ENCODE data around the gene ALCAM. TPM values are rescaled to one million over a fixed set of nuclear protein-coding genes. Genes with fewer than 3 reads are reported as not detected.

ALCAM gene
- total and polyA plus RNA-seq, 2 of the 8 experiments (the other 6 are each of a cell fraction or from before 2014, with no cell fraction given) = 10.8 to 33.0 TPM

DNA sequence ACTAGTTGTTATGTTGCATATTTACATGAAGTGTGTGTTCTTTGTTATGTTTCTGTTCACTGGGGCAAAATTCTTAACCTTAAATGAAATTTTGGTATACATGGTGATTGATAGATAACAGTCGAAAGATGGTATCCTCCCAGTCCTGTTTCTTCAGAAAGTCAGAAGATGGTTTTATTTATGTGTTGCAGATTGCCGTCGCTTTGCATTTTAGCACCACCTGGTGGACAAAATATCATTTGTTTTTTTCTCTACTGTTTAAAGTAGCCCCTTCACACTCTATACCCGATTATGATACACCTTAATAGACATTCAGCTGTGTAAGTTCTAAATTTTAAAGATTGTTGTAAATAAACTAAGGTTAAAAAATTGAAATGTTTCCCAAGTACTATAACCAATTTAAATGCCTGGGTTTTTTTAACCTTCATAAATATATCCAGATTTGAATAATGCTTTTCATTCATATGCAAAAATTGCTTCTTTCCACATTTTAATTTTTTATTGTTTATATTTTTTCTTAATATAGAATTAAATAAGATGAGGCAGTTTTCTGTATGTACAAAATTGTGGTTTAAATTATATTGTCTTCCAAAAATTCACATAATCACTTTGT, 152.2 kb downstream of the ALCAM start:
- Histone ChIP-seq H3K9me3 (ENCODE audit: insufficient read depth in 2 of 2, low read depth in 1 of 2, low read length in 1 of 2) (no peaks in the 10 kb centered on the region), H2AK5ac (ENCODE audit: low read depth, low read length) (no peak overlapping the region), H3K4me2 (ENCODE audit: insufficient read depth in 1 of 2, low read depth in 2 of 2, low read length in 2 of 2) (no peak overlapping the region), H2AFZ (ENCODE audit: low read length) (no peak overlapping the region), H3K18ac (ENCODE audit: extremely low read depth, low read length) (no peak overlapping the region), H2BK5ac (ENCODE audit: low read depth, low read length) (no peak overlapping the region), H3K4me1 (replicated peaks in 1 of 4; ENCODE audit: control insufficient read depth in 3 of 4, insufficient read depth in 4 of 4, low read length in 3 of 4) (peaks cover 0 to 5% (median 0%) of the 10 kb centered on the region in 4 experiments; a peak in 1 of 7 replicates), H3K79me1 (ENCODE audit: low read depth, low read length) (no peaks in the 10 kb centered on the region; the same call in 1 of the 2 replicates), H3K23ac (ENCODE audit: insufficient read length) (no peak overlapping the region), H3K56ac (replicated peaks; ENCODE audit: insufficient read length, low read depth, low read length) (no peak overlapping the region), H4K20me1 (replicated peaks in 1 of 2; ENCODE audit: control insufficient read depth in 1 of 2, insufficient read depth in 2 of 2, low read length in 2 of 2) (no peaks in the 10 kb centered on the region), H3K79me2 (ENCODE audit: control insufficient read depth in 1 of 2, insufficient read depth in 2 of 2, low read length in 2 of 2) (0 out of 4 replicates have a peak, but pooled peaks cover 0 to 3% of the 10 kb centered on the region in 2 experiments), H3K4ac (replicated peaks; ENCODE audit: insufficient read length, low read depth, low read length) (no peak overlapping the region), H3K23me2 (ENCODE audit: low read depth, low read length) (no peaks in the 10 kb centered on the region), H2BK15ac (ENCODE audit: low read length) (no peak overlapping the region), H4K8ac (ENCODE audit: extremely low read depth, insufficient read depth, low read length) (no peak overlapping the region), H2BK20ac (ENCODE audit: low read length) (no peak overlapping the region), H3K9ac (replicated peaks in 1 of 4; ENCODE audit: extremely low read depth in 1 of 4, low read depth in 3 of 4, low read length in 3 of 4) (no peak overlapping the region), H2BK120ac (replicated peaks; ENCODE audit: low read depth, low read length) (no peak overlapping the region), H2BK12ac (ENCODE audit: low read depth, low read length) (no peak overlapping the region), H3K36me3 (ENCODE audit: control insufficient read depth in 2 of 4, insufficient read depth in 4 of 4, low read length in 3 of 4) (no peaks in the 10 kb centered on the region), H4K5ac (ENCODE audit: insufficient read length, low read depth, low read length) (no peak overlapping the region), H3K27me3 (replicated peaks in 1 of 4; ENCODE audit: control insufficient read depth in 3 of 4, extremely low read depth in 1 of 4, insufficient read depth in 3 of 4, low read length in 3 of 4) (no peaks in the 10 kb centered on the region), H3K4me3 (ENCODE audit: extremely low read depth in 1 of 4, insufficient read depth in 2 of 4, low read depth in 3 of 4, low read length in 4 of 4) (no peak overlapping the region), H3K14ac (ENCODE audit: insufficient read length) (no peak overlapping the region), H4K91ac (replicated peaks; ENCODE audit: insufficient read length, low read length) (no peak overlapping the region), H3K27ac (ENCODE audit: low read depth, low read length) (no peak overlapping the region)
- ChIA-PET POLR2A (ENCODE audit: partially characterized antibody) (no interaction called here), CTCF (ENCODE audit: partially characterized antibody) (interaction anchor here (1.0 to 4.6 kb wide), 6 partner anchors 8 to 150 kb away, joined by 3 to 42 read pairs (median 4); no protein-coding TSS in a partner anchor)
- WGBS, 2 experiments (ENCODE audit: extremely low coverage in 1 of 2, insufficient coverage in 1 of 2, insufficient read length in 1 of 2, insufficient replicate concordance in 2 of 2, low coverage in 1 of 2, low lambda C conversion rate in 2 of 2, missing lambda C conversion rate in 1 of 2) = 31% methylated on average over 4 of the region's 4 CpGs; no CpG with 5 or more reads in 1 of the 2 experiments
- FAIRE-seq (peak; percentile 55), DNase-seq (ENCODE audit: low read depth in 1 of 2, low spot score in 2 of 2) (no peak)
- TF ChIP-seq, protein P1, sequence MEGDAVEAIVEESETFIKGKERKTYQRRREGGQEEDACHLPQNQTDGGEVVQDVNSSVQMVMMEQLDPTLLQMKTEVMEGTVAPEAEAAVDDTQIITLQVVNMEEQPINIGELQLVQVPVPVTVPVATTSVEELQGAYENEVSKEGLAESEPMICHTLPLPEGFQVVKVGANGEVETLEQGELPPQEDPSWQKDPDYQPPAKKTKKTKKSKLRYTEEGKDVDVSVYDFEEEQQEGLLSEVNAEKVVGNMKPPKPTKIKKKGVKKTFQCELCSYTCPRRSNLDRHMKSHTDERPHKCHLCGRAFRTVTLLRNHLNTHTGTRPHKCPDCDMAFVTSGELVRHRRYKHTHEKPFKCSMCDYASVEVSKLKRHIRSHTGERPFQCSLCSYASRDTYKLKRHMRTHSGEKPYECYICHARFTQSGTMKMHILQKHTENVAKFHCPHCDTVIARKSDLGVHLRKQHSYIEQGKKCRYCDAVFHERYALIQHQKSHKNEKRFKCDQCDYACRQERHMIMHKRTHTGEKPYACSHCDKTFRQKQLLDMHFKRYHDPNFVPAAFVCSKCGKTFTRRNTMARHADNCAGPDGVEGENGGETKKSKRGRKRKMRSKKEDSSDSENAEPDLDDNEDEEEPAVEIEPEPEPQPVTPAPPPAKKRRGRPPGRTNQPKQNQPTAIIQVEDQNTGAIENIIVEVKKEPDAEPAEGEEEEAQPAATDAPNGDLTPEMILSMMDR (IDR thresholded peaks at IDR 0.05; ENCODE audit: control extremely low read depth in 1 of 3, insufficient read depth in 1 of 3, low read depth in 1 of 3, low read length in 3 of 3) = peak in 2 of 3 experiments; percentile 29 to 41; a peak in 2 of 4 replicates
- TF ChIP-seq BACH1 (IDR thresholded peaks at IDR 0.05; ENCODE audit: low read length) = no peak
- no peak for TF ChIP-seq YY1 (IDR thresholded peaks at IDR 0.05; ENCODE audit: low read depth, low read length)
- no peak for TF ChIP-seq USF2 (IDR thresholded peaks at IDR 0.05; ENCODE audit: low read length)
- TF ChIP-seq GTF2F1 (IDR thresholded peaks at IDR 0.05; ENCODE audit: borderline replicate concordance, low read depth, low read length) = no peak
- TF ChIP-seq CHD1 (IDR thresholded peaks at IDR 0.05; ENCODE audit: low read depth, low read length) = no peak
- no peak for TF ChIP-seq CEBPB (IDR thresholded peaks at IDR 0.05; ENCODE audit: low read depth, low read length)
- TF ChIP-seq EGR1 (IDR thresholded peaks at IDR 0.05; ENCODE audit: borderline replicate concordance, low read depth, low read length) = no peak
- no peak for TF ChIP-seq BRCA1 (IDR thresholded peaks at IDR 0.05; ENCODE audit: low read depth, low read length)
- no peak for TF ChIP-seq KDM5A (IDR thresholded peaks at IDR 0.05; ENCODE audit: low read length)
- no peak for TF ChIP-seq SP1 (IDR thresholded peaks at IDR 0.05; ENCODE audit: low read depth, low read length)

Data from H1 (cell line).